ENCODE data around the gene RGS11. TPM values are rescaled to one million over a fixed set of nuclear protein-coding genes. Genes with fewer than 3 reads are reported as not detected.
A peak's percentile ranks its signal among the peaks of the same experiment; 100 is the strongest.
"Not testable (repeated sequence)": the region's sequence is repeated elsewhere in the genome, so short reads cannot be mapped to it uniquely, and the experiment has no call there.

RGS11 gene
- total RNA-seq, 2 experiments from 2014 or later: not detected

DNA sequence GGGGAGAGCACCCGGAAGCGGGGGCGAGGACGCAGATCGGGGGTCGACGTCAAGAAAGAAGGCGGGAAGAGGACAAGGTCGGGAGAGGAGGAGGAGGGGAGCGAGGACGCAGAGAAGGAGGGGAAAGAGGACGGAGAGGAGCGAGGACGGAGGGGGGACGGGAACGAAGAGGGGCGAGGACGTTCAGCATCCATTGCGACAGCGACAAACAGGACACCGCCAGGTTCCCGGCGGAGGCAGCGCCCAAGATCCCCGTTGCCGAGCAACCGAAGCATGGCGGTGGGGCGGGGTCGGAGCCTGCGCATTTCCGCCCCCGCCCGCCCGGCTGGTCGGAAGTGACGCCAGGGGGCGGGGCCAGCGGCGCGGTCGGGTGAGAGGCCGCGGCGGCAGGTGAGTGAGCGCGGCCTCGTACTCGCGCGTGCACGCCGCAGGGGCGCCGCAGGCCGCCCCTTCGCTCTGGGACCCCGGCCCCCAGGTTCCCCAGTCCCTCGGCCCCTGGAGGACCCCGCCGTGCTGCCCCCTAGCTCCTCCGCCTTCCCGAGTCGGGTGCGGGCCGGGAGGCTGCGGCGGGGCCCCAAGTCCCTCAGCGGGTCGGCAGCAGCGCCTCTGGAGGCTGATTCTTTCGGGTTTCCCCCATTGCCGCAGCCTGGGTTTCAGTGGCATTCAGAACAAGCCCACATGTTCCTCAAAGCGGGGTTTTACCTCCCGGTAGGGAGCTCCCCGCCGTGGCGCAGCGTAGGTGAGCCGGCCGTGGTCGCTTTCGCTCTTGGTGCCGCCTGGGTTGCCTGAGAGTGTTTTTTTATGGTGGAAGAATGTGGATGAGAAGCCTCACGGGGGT lies 41.1 kb downstream of the RGS11 start, which contains the start of gene FAM234A:
TSS of gene FAM234A (plus strand) at position 354 of the 838 bp plus-strand sequence. CDS start 19,593 bp downstream, outside the sequence.
- peak; percentile 96 for DNase-seq
- peak; percentile 86 for ATAC-seq
- peak within 1 kb of the TSS; percentile 95 for H3K4me3 Mint-ChIP-seq
- peaks cover 8% of the 10 kb centered on the region for H3K27me3 Mint-ChIP-seq
- peak within 1 kb of the TSS; percentile 95 for H3K27ac Mint-ChIP-seq
- H3K9me3 Mint-ChIP-seq (ENCODE audit: low read depth): no peaks in the 10 kb centered on the region
- CTCF ChIA-PET: interaction anchor here (0.8 to 2.0 kb wide), 13 partner anchors 9 to 158 kb away, joined by 3 to 12 read pairs (median 4); partner anchors contain the start of gene MRPL28
- peaks cover 13% of the 10 kb centered on the region for H3K4me1 Mint-ChIP-seq
- no peaks in the 10 kb centered on the region for H3K36me3 Mint-ChIP-seq

DNA sequence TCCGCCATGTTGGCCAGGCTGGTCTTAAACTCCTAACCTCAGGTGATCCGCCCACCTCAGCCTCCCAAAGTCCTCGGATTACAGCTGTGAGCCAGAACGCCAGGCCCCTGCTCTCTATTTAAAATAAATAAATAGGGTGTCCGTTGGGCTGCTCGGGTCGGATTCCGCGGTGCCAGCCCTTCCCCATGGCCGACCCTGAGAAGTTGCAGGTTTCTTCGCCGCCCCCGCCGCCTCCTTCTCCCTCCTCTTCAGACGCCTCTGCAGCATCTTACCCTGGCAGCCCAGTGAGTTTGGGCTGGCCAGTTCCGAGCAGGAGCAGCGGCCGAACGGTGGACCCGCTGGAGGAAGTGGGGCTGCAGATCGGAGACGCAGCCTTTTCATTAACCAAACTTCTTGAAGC lies 44.8 kb downstream of the RGS11 start:
- H3K4me3 Mint-ChIP-seq: no peak overlapping the region
- no peak for ATAC-seq
- no peaks in the 10 kb centered on the region for H3K9me3 Mint-ChIP-seq (ENCODE audit: low read depth)
- H3K27ac Mint-ChIP-seq: no peak overlapping the region
- CTCF ChIA-PET: interaction anchor here (2.1 kb wide), 1 partner anchor 134 kb away, joined by 4 read pairs; no protein-coding TSS in a partner anchor
- H3K27me3 Mint-ChIP-seq: peaks cover 2% of the 10 kb centered on the region
- H3K36me3 Mint-ChIP-seq: peaks cover 17% of the 10 kb centered on the region
- DNase-seq: no peak
- H3K4me1 Mint-ChIP-seq: peaks cover 40% of the 10 kb centered on the region

GRCh38 chr16:230351-230750 lies 45.4 kb downstream of the RGS11 start:
- not testable (repeated sequence) for H3K4me3 Mint-ChIP-seq; H3K27ac Mint-ChIP-seq; H3K9me3 Mint-ChIP-seq (ENCODE audit: low read depth); H3K27me3 Mint-ChIP-seq; ATAC-seq; DNase-seq
- Mint-ChIP-seq H3K36me3 (peaks cover 21% of the 10 kb centered on the region), H3K4me1 (peaks cover 39% of the 10 kb centered on the region)
- CTCF ChIA-PET: interaction anchor here (1.3 to 2.9 kb wide), 3 partner anchors 93 to 133 kb away, joined by 3 to 12 read pairs (median 4); no protein-coding TSS in a partner anchor

DNA sequence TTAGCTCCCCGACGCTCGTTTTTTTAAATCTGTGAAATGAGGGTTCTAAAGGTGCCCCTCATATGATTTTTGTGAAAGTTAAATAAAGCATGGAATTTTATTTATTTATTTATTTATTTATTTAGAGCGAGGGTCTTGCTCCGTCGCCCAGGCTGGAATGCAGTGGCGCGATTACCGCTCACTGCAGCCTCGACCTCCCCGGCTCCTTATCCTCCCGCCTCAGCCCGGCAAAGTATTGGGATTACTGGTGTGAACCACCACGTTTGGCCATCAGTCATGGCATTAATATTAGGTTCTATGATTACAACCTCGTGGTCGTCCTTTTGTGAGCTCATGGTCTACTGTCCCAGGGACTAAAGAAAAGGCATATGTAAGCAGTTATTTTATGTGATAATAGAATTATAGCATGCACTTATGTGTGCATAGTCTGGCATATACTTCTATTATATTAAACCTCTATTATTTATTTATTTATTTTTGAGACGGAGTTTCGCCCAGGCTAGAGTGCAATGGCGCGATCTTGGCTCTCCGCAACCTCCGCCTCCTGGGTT lies 45.9 kb downstream of the RGS11 start:
- ATAC-seq: no peak
- peaks cover 23% of the 10 kb centered on the region for H3K36me3 Mint-ChIP-seq
- H3K9me3 Mint-ChIP-seq (ENCODE audit: low read depth): no peaks in the 10 kb centered on the region
- peak overlapping the region; percentile 92 for H3K27ac Mint-ChIP-seq
- no peak for DNase-seq
- H3K4me3 Mint-ChIP-seq: peak overlapping the region; percentile 81
- H3K27me3 Mint-ChIP-seq: no peaks in the 10 kb centered on the region
- H3K4me1 Mint-ChIP-seq: peaks cover 35% of the 10 kb centered on the region
- CTCF ChIA-PET: interaction anchor here (0.7 to 2.9 kb wide), 6 partner anchors 25 to 133 kb away, joined by 3 to 12 read pairs (median 4); no protein-coding TSS in a partner anchor

- ATAC-seq (peak; percentile 93), DNase-seq (peak; percentile 92)
- peak within 1 kb of the TSS; percentile 92 for H3K27ac Mint-ChIP-seq
- peaks cover 31% of the 10 kb centered on the region for H3K4me1 Mint-ChIP-seq
- peak within 1 kb of the TSS; percentile 81 for H3K4me3 Mint-ChIP-seq
- no peaks in the 10 kb centered on the region for H3K9me3 Mint-ChIP-seq (ENCODE audit: low read depth)
- H3K27me3 Mint-ChIP-seq: no peaks in the 10 kb centered on the region
- CTCF ChIA-PET: interaction anchor here (0.7 to 2.9 kb wide), 9 partner anchors 24 to 133 kb away, joined by 3 to 12 read pairs (median 5); no protein-coding TSS in a partner anchor
- peaks cover 23% of the 10 kb centered on the region for H3K36me3 Mint-ChIP-seq
These were observed 46.7 kb downstream of the RGS11 start, which contains the start of gene LUC7L for GRCh38 chr16:228852-229730. Gene LUC7L (minus strand): TSS chr16:229449. CDS start chr16:229339, 110 bp downstream.

DNA sequence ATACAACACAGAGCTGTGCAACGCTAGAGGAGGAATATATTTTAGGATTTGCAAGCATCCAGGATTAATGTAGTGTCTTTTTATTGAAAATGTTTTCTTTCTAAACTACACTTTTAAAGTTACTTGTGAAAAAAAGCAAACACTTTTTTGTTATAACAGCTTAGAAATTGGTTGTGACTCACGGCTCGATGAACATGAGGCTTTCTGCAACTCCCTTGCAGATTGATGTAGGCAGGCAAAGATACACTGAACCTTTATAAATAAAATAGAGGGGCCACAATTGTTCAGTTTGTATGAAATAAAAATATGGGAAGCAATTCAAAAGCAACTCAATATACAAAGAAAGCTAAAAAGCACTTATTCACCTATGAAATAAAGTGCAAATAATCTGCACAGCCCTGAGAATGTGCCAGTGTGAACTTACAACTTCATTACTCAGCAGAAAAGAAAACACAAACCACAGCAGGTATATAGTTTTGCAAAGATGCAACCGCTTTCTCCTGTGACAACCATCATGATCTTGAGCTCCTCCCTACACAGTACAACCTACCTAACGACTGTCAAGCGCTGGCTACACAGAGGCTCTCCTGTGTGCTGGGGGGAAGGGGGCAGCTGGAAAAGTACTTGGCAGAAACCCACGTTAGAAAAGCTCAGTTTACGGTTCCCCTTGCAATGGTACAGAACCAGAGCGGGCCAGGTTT lies 47.4 kb downstream of the RGS11 start:
- H3K27me3 Mint-ChIP-seq: no peaks in the 10 kb centered on the region
- peaks cover 24% of the 10 kb centered on the region for H3K36me3 Mint-ChIP-seq
- DNase-seq: peak; percentile 49
- no peaks in the 10 kb centered on the region for H3K9me3 Mint-ChIP-seq (ENCODE audit: low read depth)
- peaks cover 31% of the 10 kb centered on the region for H3K4me1 Mint-ChIP-seq
- ATAC-seq: peak; percentile 25
- H3K27ac Mint-ChIP-seq: peak overlapping the region; percentile 92
- CTCF ChIA-PET: interaction anchor here (1.0 to 2.9 kb wide), 7 partner anchors 18 to 173 kb away, joined by 3 to 12 read pairs (median 5); partner anchors contain the start of gene DECR2
- H3K4me3 Mint-ChIP-seq: peak overlapping the region; percentile 81

GRCh38 chr16:220021-220420 lies 55.7 kb downstream of the RGS11 start:
- ATAC-seq: no peak
- H3K4me1 Mint-ChIP-seq: peaks cover 4% of the 10 kb centered on the region
- H3K27ac Mint-ChIP-seq: no peak overlapping the region

More at GRCh38 chr16:220021-220420, 55.7 kb downstream of the RGS11 start:
- no peak for DNase-seq
- Mint-ChIP-seq H3K9me3 (ENCODE audit: low read depth) (no peaks in the 10 kb centered on the region), H3K36me3 (peaks cover 27% of the 10 kb centered on the region), H3K4me3 (no peak overlapping the region), H3K27me3 (no peaks in the 10 kb centered on the region)
- CTCF ChIA-PET: no interaction called here

Other genes starting within 250 kb of the RGS11 start
- gene POLR3K, start 222.3 kb downstream of the RGS11 start, total RNA-seq: 10 to 100 TPM; 40.4 to 53.1 TPM
- 10 to 100 TPM; 86.6 to 90.8 TPM for gene SNRNP25, start 222.1 kb downstream of the RGS11 start, total RNA-seq
- gene RHBDF1, start 203.3 kb downstream of the RGS11 start, total RNA-seq: under 1 TPM; 0.23 to 0.33 TPM
- 10 to 100 TPM; 60.2 to 60.6 TPM for gene MPG, start 197.7 kb downstream of the RGS11 start, total RNA-seq
- 10 to 100 TPM; 33.7 to 34.6 TPM for gene NPRL3, start 137.3 kb downstream of the RGS11 start, total RNA-seq
- not detected for gene HBZ, start 123.3 kb downstream of the RGS11 start, total RNA-seq
- not detected for gene HBM, start 110.0 kb downstream of the RGS11 start, total RNA-seq
- not detected for gene HBA2, start 103.1 kb downstream of the RGS11 start, total RNA-seq
- not detected for gene HBA1, start 99.3 kb downstream of the RGS11 start, total RNA-seq
- gene HBQ1, start 95.5 kb downstream of the RGS11 start, total RNA-seq: not detected
- 10 to 100 TPM; 60.0 to 65.3 TPM for gene LUC7L, start 46.5 kb downstream of the RGS11 start, total RNA-seq
- gene FAM234A, start 41.1 kb downstream of the RGS11 start, total RNA-seq: 10 to 100 TPM in 1 of 2 experiments, 1 to 10 TPM in 1; 9.1 to 10.1 TPM
- gene ARHGDIG, start 4.6 kb upstream of the RGS11 start, total RNA-seq: not detected
- not detected for gene PDIA2, start 7.2 kb upstream of the RGS11 start, total RNA-seq
- 10 to 100 TPM; 22.3 to 25.7 TPM for gene AXIN1, start 76.8 kb upstream of the RGS11 start, total RNA-seq
- 10 to 100 TPM; 89.0 to 90.7 TPM for gene MRPL28, start 94.6 kb upstream of the RGS11 start, total RNA-seq
- gene PGAP6, start 106.0 kb upstream of the RGS11 start, total RNA-seq: 10 to 100 TPM; 46.6 to 50.4 TPM
- gene NME4, start 121.3 kb upstream of the RGS11 start, total RNA-seq: 1 to 10 TPM; 6.7 to 7.0 TPM
- gene DECR2, start 125.9 kb upstream of the RGS11 start, total RNA-seq: 1 to 10 TPM; 5.9 to 6.3 TPM
- 10 to 100 TPM; 25.9 to 32.1 TPM for gene RAB11FIP3, start 149.7 kb upstream of the RGS11 start, total RNA-seq